A549 (cell line): Measurements from ENCODE around the gene TMEM121.

ENCODE experiments used
- CEBPB ChIP-seq, 2 experiments: fragments of >200 bp in 1 of 2; sonication (Bioruptor Twin) in 1 of 2; formaldehyde crosslinking in 1 of 2; IDR thresholded peaks; 2 replicates each; pipeline ENCODE4 v1.6.1; 2012 to 2016
- EP300 ChIP-seq, 2 experiments: fragments of >200 bp; sonication (Bioruptor Twin); formaldehyde crosslinking; IDR thresholded peaks; 2 replicates in 1 of 2; 3 replicates in 1 of 2; pipeline ENCODE4 v1.6.1; 2016 to 2017
- HDAC2 ChIP-seq: fragments of 200-600 bp; sonication (generic); IDR thresholded peaks from 2 replicates; pipeline ENCODE4 v1.6.1; 2016
- MAZ ChIP-seq: fragments of 150-350 bp; IDR thresholded peaks from 2 replicates; pipeline ENCODE4 v1.6.1; 2014; ENCODE audit warnings: antibody characterized with exemption, low read depth, low read length, borderline replicate concordance
- RCOR1 ChIP-seq: fragments of 150-350 bp; IDR thresholded peaks from 2 replicates; pipeline ENCODE4 v1.6.1; 2014; ENCODE audit warnings: antibody characterized with exemption, low read length, low read depth
- TF ChIP-seq, protein P1 (sequence below): fragments of 200-600 bp; sonication (generic); IDR thresholded peaks from 2 replicates; pipeline ENCODE4 v1.6.1; 2016; ENCODE audit warnings: antibody characterized with exemption, mild to moderate bottlenecking, moderate library complexity
- TF ChIP-seq, protein P2 (sequence below): fragments of >200 bp; sonication (Bioruptor Twin); formaldehyde crosslinking; IDR thresholded peaks from 3 replicates; pipeline ENCODE4 v1.5.1; 2016

DNA sequence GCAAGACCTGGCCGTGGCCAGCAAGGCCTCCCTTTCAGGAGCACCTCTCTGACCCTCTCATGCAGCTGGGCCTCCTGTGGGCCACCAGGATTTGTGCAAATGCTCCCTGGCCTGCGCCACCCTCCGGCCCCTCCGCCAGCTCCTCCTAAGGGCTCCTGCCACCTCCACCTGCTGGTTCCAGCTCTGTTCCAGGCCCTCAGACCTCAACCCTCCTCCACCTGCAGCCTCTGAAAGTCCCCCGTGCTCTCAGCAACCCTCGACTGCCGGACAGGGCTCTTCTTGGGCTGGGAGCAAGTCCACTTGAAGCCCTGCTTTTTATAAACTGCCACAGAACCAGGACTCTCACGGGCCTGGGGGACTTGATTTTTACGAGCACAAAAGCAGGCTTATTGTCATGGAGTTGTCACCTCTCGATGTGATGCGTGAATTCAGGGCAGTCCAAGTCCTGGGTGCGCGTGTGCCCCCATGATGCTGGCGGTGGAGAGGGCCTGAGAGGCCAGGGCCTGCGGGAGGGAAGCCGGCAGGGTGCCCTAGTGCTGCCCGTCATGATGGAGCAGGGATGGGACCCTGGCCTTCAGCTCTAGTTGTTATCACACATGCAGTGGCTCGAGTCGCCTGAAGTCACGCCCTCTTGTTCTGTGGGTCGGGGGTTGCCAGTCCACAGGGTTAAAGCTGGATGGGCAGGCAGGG is 26.2 kb upstream of the TMEM121 start:
- TF ChIP-seq HDAC2, result no peak
- TF ChIP-seq, protein P1, sequence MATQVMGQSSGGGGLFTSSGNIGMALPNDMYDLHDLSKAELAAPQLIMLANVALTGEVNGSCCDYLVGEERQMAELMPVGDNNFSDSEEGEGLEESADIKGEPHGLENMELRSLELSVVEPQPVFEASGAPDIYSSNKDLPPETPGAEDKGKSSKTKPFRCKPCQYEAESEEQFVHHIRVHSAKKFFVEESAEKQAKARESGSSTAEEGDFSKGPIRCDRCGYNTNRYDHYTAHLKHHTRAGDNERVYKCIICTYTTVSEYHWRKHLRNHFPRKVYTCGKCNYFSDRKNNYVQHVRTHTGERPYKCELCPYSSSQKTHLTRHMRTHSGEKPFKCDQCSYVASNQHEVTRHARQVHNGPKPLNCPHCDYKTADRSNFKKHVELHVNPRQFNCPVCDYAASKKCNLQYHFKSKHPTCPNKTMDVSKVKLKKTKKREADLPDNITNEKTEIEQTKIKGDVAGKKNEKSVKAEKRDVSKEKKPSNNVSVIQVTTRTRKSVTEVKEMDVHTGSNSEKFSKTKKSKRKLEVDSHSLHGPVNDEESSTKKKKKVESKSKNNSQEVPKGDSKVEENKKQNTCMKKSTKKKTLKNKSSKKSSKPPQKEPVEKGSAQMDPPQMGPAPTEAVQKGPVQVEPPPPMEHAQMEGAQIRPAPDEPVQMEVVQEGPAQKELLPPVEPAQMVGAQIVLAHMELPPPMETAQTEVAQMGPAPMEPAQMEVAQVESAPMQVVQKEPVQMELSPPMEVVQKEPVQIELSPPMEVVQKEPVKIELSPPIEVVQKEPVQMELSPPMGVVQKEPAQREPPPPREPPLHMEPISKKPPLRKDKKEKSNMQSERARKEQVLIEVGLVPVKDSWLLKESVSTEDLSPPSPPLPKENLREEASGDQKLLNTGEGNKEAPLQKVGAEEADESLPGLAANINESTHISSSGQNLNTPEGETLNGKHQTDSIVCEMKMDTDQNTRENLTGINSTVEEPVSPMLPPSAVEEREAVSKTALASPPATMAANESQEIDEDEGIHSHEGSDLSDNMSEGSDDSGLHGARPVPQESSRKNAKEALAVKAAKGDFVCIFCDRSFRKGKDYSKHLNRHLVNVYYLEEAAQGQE, result no peak
- TF ChIP-seq, protein P2, sequence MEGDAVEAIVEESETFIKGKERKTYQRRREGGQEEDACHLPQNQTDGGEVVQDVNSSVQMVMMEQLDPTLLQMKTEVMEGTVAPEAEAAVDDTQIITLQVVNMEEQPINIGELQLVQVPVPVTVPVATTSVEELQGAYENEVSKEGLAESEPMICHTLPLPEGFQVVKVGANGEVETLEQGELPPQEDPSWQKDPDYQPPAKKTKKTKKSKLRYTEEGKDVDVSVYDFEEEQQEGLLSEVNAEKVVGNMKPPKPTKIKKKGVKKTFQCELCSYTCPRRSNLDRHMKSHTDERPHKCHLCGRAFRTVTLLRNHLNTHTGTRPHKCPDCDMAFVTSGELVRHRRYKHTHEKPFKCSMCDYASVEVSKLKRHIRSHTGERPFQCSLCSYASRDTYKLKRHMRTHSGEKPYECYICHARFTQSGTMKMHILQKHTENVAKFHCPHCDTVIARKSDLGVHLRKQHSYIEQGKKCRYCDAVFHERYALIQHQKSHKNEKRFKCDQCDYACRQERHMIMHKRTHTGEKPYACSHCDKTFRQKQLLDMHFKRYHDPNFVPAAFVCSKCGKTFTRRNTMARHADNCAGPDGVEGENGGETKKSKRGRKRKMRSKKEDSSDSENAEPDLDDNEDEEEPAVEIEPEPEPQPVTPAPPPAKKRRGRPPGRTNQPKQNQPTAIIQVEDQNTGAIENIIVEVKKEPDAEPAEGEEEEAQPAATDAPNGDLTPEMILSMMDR, result no peak
- no peak for TF ChIP-seq CEBPB (IDR thresholded peaks at IDR 0.05)
- no peak for TF ChIP-seq MAZ
- TF ChIP-seq EP300 (IDR thresholded peaks at IDR 0.05), result no peak
- no peak for TF ChIP-seq RCOR1
